IMR-90 (cell line): ENCODE results near the gene ST3GAL5. TPM values are rescaled to one million over a fixed set of nuclear protein-coding genes. Genes with fewer than 3 reads are reported as not detected.

ENCODE experiments used
- ATAC-seq: fragments of 200-7000 bp; cut with Tn5 transposase; 2 replicates; pipeline ENCODE4 v1.9.1; 2020; ENCODE audit warnings: low read depth, mild to moderate bottlenecking, moderate library complexity
- BruUV-seq: library from RNA; stranded (reverse); fragments of 400-500 nt; replicated peaks from 2 replicates; lab custom pipeline; 2021; lab: Mats Ljungman, UMichigan
- CTCF ChIA-PET: fragments of 300-600 bp; formaldehyde crosslinking; extraction: SDS; loops from one replicate; lab custom pipeline; 2021; ENCODE audit warnings: antibody characterized with exemption; lab: Yijun Ruan, JAX
- POLR2A ChIA-PET: fragments of 300-600 bp; sonication (Branson Sonifier 250); formaldehyde crosslinking; loops from one replicate; lab custom pipeline; 2022; ENCODE audit warnings: antibody characterized with exemption; ENCODE audit not compliant: unreplicated experiment; lab: Charles Lee
- DNase-seq: peaks from one replicate; pipeline ENCODE4 v3.0.0; 2013
- H2AFZ ChIP-seq: replicated peaks from 2 replicates; pipeline ENCODE3; 2013; ENCODE audit warnings: low read length, mild to moderate bottlenecking; ENCODE audit not compliant: poor library complexity
- H2AK5ac ChIP-seq: 2 replicates; pipeline ENCODE4 v1.6.1; 2013; ENCODE audit warnings: low read depth, low read length, inconsistent platforms
- H2AK9ac ChIP-seq: replicated peaks from 2 replicates; pipeline ENCODE3; 2013; ENCODE audit warnings: mild to moderate bottlenecking, low read depth, low read length, moderate library complexity; ENCODE audit not compliant: poor library complexity
- H2BK120ac ChIP-seq: 2 replicates; pipeline ENCODE4 v1.6.1; 2013; ENCODE audit warnings: low read depth, low read length, inconsistent platforms
- H2BK15ac ChIP-seq: 3 replicates; pipeline ENCODE4 v1.6.1; 2013; ENCODE audit warnings: low read depth, low read length, inconsistent platforms
- H2BK20ac ChIP-seq: 2 replicates; pipeline ENCODE4 v1.6.1; 2013; ENCODE audit warnings: low read depth, mild to moderate bottlenecking, inconsistent platforms, low read length, moderate library complexity
- H2BK5ac ChIP-seq: 2 replicates; pipeline ENCODE4 v1.6.1; 2013; ENCODE audit warnings: mild to moderate bottlenecking, low read depth, low read length, inconsistent platforms; ENCODE audit not compliant: poor library complexity, severe bottlenecking
- H3K14ac ChIP-seq: replicated peaks from 2 replicates; pipeline ENCODE4 v1.6.1; 2013; ENCODE audit warnings: low read depth, low read length, inconsistent platforms
- H3K18ac ChIP-seq: 2 replicates; pipeline ENCODE4 v1.6.1; 2013; ENCODE audit warnings: low read depth, low read length, control low read depth
- H3K23ac ChIP-seq: 2 replicates; pipeline ENCODE4 v1.6.1; 2013; ENCODE audit warnings: low read depth, low read length, inconsistent platforms
- H3K27ac ChIP-seq: 2 replicates; pipeline ENCODE4 v1.5.1; 2013; ENCODE audit warnings: mild to moderate bottlenecking, control low read depth, low read length; ENCODE audit not compliant: insufficient read depth
- H3K27me3 ChIP-seq: 2 replicates; pipeline ENCODE4 v1.6.1; 2013; ENCODE audit warnings: low read length; ENCODE audit not compliant: control insufficient read depth, insufficient read depth
- H3K36me3 ChIP-seq: 2 replicates; pipeline ENCODE4 v1.6.1; 2013; ENCODE audit warnings: low read length, mixed read lengths; ENCODE audit not compliant: control insufficient read depth, insufficient read depth
- H3K4ac ChIP-seq: 2 replicates; pipeline ENCODE4 v1.6.1; 2013; ENCODE audit warnings: low read depth, low read length, inconsistent platforms
- H3K4me1 ChIP-seq: 2 replicates; pipeline ENCODE4 v1.6.1; 2013; ENCODE audit warnings: low read length, mixed read lengths; ENCODE audit not compliant: control insufficient read depth, insufficient read depth
- H3K4me2 ChIP-seq: 2 replicates; pipeline ENCODE4 v1.6.1; 2013; ENCODE audit warnings: low read depth, mild to moderate bottlenecking, control low read depth, low read length, moderate library complexity
- H3K4me3 ChIP-seq: 2 replicates; pipeline ENCODE4 v1.5.1; 2013; ENCODE audit warnings: low read depth, mild to moderate bottlenecking, control low read depth, low read length, moderate library complexity; ENCODE audit not compliant: insufficient read depth
- H3K56ac ChIP-seq: 2 replicates; pipeline ENCODE4 v1.6.1; 2013; ENCODE audit warnings: low read length, inconsistent platforms; ENCODE audit not compliant: insufficient read depth; ENCODE audit errors: extremely low read depth
- H3K79me1 ChIP-seq, 2 experiments: 2 replicates each; pipeline ENCODE4 v1.6.1; 2013; ENCODE audit warnings: low read length in 2 of 2, inconsistent platforms in 1 of 2, low read depth in 1 of 2
- H3K9ac ChIP-seq: 2 replicates; pipeline ENCODE4 v1.6.1; 2013; ENCODE audit warnings: low read depth, low read length, control low read depth
- H3K9me1 ChIP-seq: 2 replicates; pipeline ENCODE4 v1.6.1; 2013; ENCODE audit warnings: low read length, inconsistent platforms; ENCODE audit not compliant: insufficient read depth
- H3K9me3 ChIP-seq: 2 replicates; pipeline ENCODE4 v1.6.1; 2013; ENCODE audit warnings: low read length; ENCODE audit not compliant: control insufficient read depth, insufficient read depth
- H4K20me1 ChIP-seq: 2 replicates; pipeline ENCODE4 v1.6.1; 2013; ENCODE audit warnings: low read length, inconsistent platforms; ENCODE audit not compliant: insufficient read depth
- H4K5ac ChIP-seq: 2 replicates; pipeline ENCODE4 v1.6.1; 2013; ENCODE audit warnings: mild to moderate bottlenecking, low read depth, low read length, control low read depth
- H4K8ac ChIP-seq, 2 experiments: 2 replicates each; pipeline ENCODE4 v1.6.1; 2013; ENCODE audit warnings: low read depth in 2 of 2, low read length in 2 of 2, control low read depth in 1 of 2, inconsistent platforms in 1 of 2
- H4K91ac ChIP-seq: 2 replicates; pipeline ENCODE4 v1.6.1; 2013; ENCODE audit warnings: low read depth, low read length, inconsistent platforms; ENCODE audit not compliant: insufficient read depth
- CEBPB ChIP-seq: IDR thresholded peaks from 2 replicates; pipeline ENCODE4 v1.6.1; 2012; ENCODE audit warnings: low read depth, low read length, improper control_type of control experiment
- CHD1 ChIP-seq: IDR thresholded peaks from 2 replicates; pipeline ENCODE4 v1.6.1; 2012; ENCODE audit warnings: low read depth, low read length, improper control_type of control experiment
- ELK1 ChIP-seq: fragments of 150-350 bp; IDR thresholded peaks from 2 replicates; pipeline ENCODE4 v1.6.1; 2016; ENCODE audit warnings: low read depth, mild to moderate bottlenecking, low read length, moderate library complexity, borderline replicate concordance
- MAFK ChIP-seq: IDR thresholded peaks from 2 replicates; pipeline ENCODE4 v1.6.1; 2012; ENCODE audit warnings: low read depth, low read length, improper control_type of control experiment
- MAZ ChIP-seq: IDR thresholded peaks from 2 replicates; pipeline ENCODE4 v1.6.1; 2012; ENCODE audit warnings: low read depth, mild to moderate bottlenecking, low read length, improper control_type of control experiment, moderate library complexity, borderline replicate concordance
- MXI1 ChIP-seq: IDR thresholded peaks from 2 replicates; pipeline ENCODE4 v1.6.1; 2012; ENCODE audit warnings: low read depth, mild to moderate bottlenecking, low read length, moderate library complexity, borderline replicate concordance
- NFE2L2 ChIP-seq: fragments of 150-350 bp; IDR thresholded peaks from 2 replicates; pipeline ENCODE4 v1.6.1; 2016; ENCODE audit warnings: low read depth, mild to moderate bottlenecking, low read length
- POLR2A ChIP-seq: IDR thresholded peaks from 2 replicates; pipeline ENCODE4 v1.6.1; 2012; ENCODE audit warnings: mild to moderate bottlenecking, low read depth, low read length
- RFX5 ChIP-seq: IDR thresholded peaks from 2 replicates; pipeline ENCODE4 v1.8.0; 2012; ENCODE audit warnings: low read depth, mild to moderate bottlenecking, low read length, moderate library complexity
- USF2 ChIP-seq: fragments of 150-350 bp; IDR thresholded peaks from 2 replicates; pipeline ENCODE4 v1.6.1; 2017; ENCODE audit warnings: mild to moderate bottlenecking, antibody characterized with exemption, low read length, low read depth
- WGBS, 2 experiments: methylation state at CpG; one replicate each; pipeline versions ENCODE4 v1.1.5 to v1.1.7; 2013; ENCODE audit warnings: missing lambda C conversion rate in 2 of 2; ENCODE audit not compliant: insufficient read length in 1 of 2; ENCODE audit errors: extremely low coverage in 2 of 2; 5-methylcytosine and 5-hydroxymethylcytosine counted together
- dilution Hi-C: fragments of 300-500 bp; cut with HindIII; formaldehyde crosslinking; loops from one replicate; pipeline ENCODE4 v1.14.3; 2018; ENCODE audit warnings: low sequenced_read_pairs; ENCODE audit not compliant: unreplicated experiment
- in situ Hi-C: fragments of 300-500 bp; cut with MboI; formaldehyde crosslinking; loops from 3 replicates; pipeline ENCODE4 v1.14.3; 2019; ENCODE audit warnings: low sequenced_read_pairs, inconsistent platforms, mixed read lengths
- intact Hi-C: fragments of 100-400 bp; cut with micrococcal nuclease; formaldehyde crosslinking; loops from 2 replicates; pipeline ENCODE4 v1.10.0; 2022
- polyA plus RNA-seq, 3 experiments: library from polyadenylated mRNA; depleted of rRNA; stranded (reverse); fragments of >200 nt; gene quantifications; 2 replicates each; pipeline ENCODE4 v1.2.3, GENCODE V29; 2012; ENCODE audit warnings: low replicate concordance in 1 of 3
- total RNA-seq: library from RNA; depleted of rRNA; stranded (reverse); fragments of >200 nt; gene quantifications from 2 replicates; pipeline ENCODE4 v1.2.3, GENCODE V29; 2012

Gene ST3GAL5
- total and polyA plus RNA-seq, 2 of the 4 experiments (the other 2 are of a cell fraction): 16.8 to 21.0 TPM

DNA sequence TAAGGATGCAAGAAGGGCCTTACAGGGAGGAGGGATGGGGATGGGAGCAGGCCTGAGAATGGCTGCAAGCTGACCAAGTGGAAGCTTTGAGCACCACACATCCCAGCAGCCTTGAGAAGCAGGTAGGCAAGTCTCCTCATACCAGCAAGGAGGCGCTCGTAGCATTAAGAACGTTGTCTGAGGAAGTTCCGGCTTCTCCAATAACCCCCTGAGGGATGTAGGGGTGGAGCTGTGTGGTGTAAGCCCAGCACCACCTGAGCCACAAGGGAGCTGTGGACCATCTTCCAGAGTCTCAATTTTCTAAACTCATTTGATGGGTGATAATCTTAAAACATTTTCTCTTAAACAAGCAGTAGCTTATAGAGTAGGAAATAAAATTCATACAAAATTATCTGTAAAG lies 50.6 kb downstream of the ST3GAL5 start:
- no peak overlapping the region for H2AK5ac ChIP-seq
- DNase-seq: no peak
- WGBS, 2 experiments: no CpG with 5 or more reads among the region's 4 CpGs

More for the DNA sequence above, 50.6 kb downstream of the ST3GAL5 start:
- Histone ChIP-seq H3K4ac (no peak overlapping the region), H4K20me1 (no peaks in the 10 kb centered on the region), H3K4me1 (no peaks in the 10 kb centered on the region), H4K8ac (no peak overlapping the region), H2BK15ac (no peak overlapping the region), H3K56ac (no peak overlapping the region), H3K27me3 (no peaks in the 10 kb centered on the region), H3K4me2 (no peak overlapping the region), H2AK9ac (no peak overlapping the region), H3K9ac (no peak overlapping the region), H3K14ac (no peak overlapping the region), H3K18ac (no peak overlapping the region), H3K27ac (no peak overlapping the region), H3K36me3 (peaks cover 2% of the 10 kb centered on the region), H4K91ac (no peak overlapping the region), H2BK120ac (no peak overlapping the region), H3K9me1 (no peaks in the 10 kb centered on the region; the same call in 1 of the 2 replicates), H2BK5ac (no peak overlapping the region), H4K5ac (no peak overlapping the region), H2BK20ac (no peak overlapping the region), H3K79me1 (no peaks in the 10 kb centered on the region), H3K4me3 (no peak overlapping the region), H3K9me3 (no peaks in the 10 kb centered on the region), H3K23ac (no peak overlapping the region), H2AFZ (no peak overlapping the region)
- dilution Hi-C loops: no loop called here
- POLR2A ChIA-PET: no interaction called here
- in situ Hi-C loops: no loop called here
- TF ChIP-seq CHD1 (no peak), MAZ (no peak), USF2 (no peak), ELK1 (no peak), POLR2A (no peak), NFE2L2 (no peak), RFX5 (no peak), MAFK (no peak), MXI1 (no peak), CEBPB (no peak)
- CTCF ChIA-PET: interaction anchor here (0.8 kb wide), 1 partner anchor 11 kb away, joined by 3 read pairs; no protein-coding TSS in a partner anchor
- no peak for ATAC-seq
- intact Hi-C loops: no loop called here
- BruUV-seq: no TSS peak
